ENCODE measurements around the gene PRDM12.

The PRDM12 gene

DNA sequence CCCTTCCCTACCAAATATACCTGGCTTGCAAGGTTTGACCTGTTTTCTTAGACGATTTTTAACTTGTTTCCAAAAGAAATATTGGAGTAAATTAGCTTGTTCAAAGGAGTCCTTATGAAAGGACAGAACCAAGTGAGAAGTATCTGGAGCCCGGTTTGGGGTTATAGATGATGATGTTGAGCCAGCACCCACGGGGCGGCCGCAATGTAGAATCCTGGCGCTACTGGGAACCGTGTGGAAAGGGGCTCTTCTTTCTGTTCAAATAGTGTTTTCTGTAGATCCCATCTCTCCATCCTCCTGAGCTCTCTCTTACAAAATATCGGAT, 28.7 kb downstream of the PRDM12 start:
- Histone ChIP-seq H3K9me3 (ENCODE audit: control insufficient read depth, low read length) (no peaks in the 10 kb centered on the region), H3K36me3 (ENCODE audit: control insufficient read depth, insufficient read depth, low read length) (no peaks in the 10 kb centered on the region), H3K4me3 (ENCODE audit: low read depth, low read length) (peak overlapping the region; percentile 76), H3K27ac (no peak overlapping the region), H3K4me1 (no peaks in the 10 kb centered on the region), H3K27me3 (ENCODE audit: control insufficient read depth, insufficient read depth, low read length) (no peaks in the 10 kb centered on the region), H2AFZ (peak overlapping the region; percentile 84), H3K9ac (no peak overlapping the region), H3K79me2 (peaks cover 5% of the 10 kb centered on the region), H3K4me2 (ENCODE audit: low read length) (peak overlapping the region; percentile 76)
- TF ChIP-seq, protein P1, sequence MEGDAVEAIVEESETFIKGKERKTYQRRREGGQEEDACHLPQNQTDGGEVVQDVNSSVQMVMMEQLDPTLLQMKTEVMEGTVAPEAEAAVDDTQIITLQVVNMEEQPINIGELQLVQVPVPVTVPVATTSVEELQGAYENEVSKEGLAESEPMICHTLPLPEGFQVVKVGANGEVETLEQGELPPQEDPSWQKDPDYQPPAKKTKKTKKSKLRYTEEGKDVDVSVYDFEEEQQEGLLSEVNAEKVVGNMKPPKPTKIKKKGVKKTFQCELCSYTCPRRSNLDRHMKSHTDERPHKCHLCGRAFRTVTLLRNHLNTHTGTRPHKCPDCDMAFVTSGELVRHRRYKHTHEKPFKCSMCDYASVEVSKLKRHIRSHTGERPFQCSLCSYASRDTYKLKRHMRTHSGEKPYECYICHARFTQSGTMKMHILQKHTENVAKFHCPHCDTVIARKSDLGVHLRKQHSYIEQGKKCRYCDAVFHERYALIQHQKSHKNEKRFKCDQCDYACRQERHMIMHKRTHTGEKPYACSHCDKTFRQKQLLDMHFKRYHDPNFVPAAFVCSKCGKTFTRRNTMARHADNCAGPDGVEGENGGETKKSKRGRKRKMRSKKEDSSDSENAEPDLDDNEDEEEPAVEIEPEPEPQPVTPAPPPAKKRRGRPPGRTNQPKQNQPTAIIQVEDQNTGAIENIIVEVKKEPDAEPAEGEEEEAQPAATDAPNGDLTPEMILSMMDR (IDR thresholded peaks at IDR 0.05) = no peak

DNA sequence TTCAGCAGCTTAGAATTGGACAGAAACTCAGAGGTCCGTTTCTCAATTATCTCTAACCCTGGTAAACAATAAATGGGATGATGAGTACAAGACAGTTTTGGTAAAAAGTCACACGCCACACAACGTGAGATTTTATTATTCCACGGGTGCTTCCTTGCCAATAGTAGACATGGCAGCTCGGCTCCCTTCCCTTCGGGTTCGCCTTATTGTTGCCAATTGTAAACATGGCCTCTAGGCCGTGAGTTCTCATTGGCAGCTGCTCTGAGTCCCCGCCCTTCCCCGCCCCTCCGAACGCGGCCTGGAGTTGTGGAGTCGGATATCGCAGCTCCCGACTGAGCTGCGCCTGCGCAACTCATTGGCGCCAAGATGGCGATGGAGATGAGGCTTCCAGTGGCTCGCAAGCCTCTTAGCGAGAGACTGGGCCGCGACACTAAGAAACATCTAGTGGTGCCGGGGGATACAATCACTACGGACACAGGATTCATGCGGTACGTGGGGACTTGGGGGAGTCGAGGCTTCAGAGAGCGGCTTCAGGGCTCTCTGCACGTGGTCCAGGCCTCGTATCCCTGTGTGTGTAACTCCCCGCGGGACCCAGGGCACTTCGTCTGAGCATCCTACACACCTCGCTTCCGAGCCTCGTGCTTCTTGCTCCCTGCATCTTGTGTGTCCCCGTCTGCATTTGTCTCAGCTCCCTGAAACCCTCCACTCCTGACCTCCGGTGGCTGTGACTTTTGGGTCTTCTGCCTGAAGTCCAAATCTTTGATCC, 29.2 kb downstream of the PRDM12 start, which contains the start of gene EXOSC2:
Gene EXOSC2, plus strand, starts transcription at position 355 of the 766 bp plus-strand sequence. Its CDS starts 12 bp downstream, at position 367.
- H3K27ac ChIP-seq = no peak within 1 kb of the TSS
- no peaks in the 10 kb centered on the region for H3K27me3 ChIP-seq (ENCODE audit: control insufficient read depth, insufficient read depth, low read length)
- no peaks in the 10 kb centered on the region for H3K36me3 ChIP-seq (ENCODE audit: control insufficient read depth, insufficient read depth, low read length)
- H3K4me1 ChIP-seq = no peaks in the 10 kb centered on the region
- TF ChIP-seq, protein P1 (IDR thresholded peaks at IDR 0.05) = no peak
- peak within 1 kb of the TSS; percentile 76 for H3K4me2 ChIP-seq (ENCODE audit: low read length)
- H3K9me3 ChIP-seq (ENCODE audit: control insufficient read depth, low read length) = no peaks in the 10 kb centered on the region
- H3K79me2 ChIP-seq = peaks cover 5% of the 10 kb centered on the region
- H3K4me3 ChIP-seq (ENCODE audit: low read depth, low read length) = peak within 1 kb of the TSS; percentile 76
- peak within 1 kb of the TSS; percentile 11 for H3K9ac ChIP-seq
- H2AFZ ChIP-seq = peak within 1 kb of the TSS; percentile 84

DNA sequence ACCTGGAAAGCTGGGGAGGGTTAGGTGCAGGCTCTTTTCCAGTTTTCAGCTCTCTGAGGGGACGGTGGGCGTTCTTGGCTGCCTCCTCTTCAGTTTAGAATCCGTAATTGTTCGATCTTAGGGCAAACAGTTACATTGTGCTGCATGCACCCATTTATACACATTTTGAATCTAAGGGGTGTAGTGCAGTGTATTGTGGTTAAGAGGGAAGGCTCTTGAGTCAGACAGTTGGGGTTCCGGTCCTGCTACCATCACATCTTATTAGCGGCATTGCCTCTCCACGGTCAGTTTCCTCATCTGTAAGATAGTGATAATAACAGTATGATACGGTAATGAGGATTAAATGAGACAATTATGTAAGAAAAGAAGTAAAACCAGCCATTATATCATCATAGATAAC, 29.8 kb downstream of the PRDM12 start:
- no peaks in the 10 kb centered on the region for H3K4me1 ChIP-seq
- H3K4me2 ChIP-seq (ENCODE audit: low read length) = peak overlapping the region; percentile 74
- H3K9ac ChIP-seq = peak overlapping the region; percentile 11
- peak overlapping the region; percentile 76 for H3K4me3 ChIP-seq (ENCODE audit: low read depth, low read length)
- TF ChIP-seq, protein P1 (IDR thresholded peaks at IDR 0.05) = no peak
- no peaks in the 10 kb centered on the region for H3K9me3 ChIP-seq (ENCODE audit: control insufficient read depth, low read length)
- H3K27me3 ChIP-seq (ENCODE audit: control insufficient read depth, insufficient read depth, low read length) = no peaks in the 10 kb centered on the region
- peak overlapping the region; percentile 74 for H2AFZ ChIP-seq
- no peaks in the 10 kb centered on the region for H3K36me3 ChIP-seq (ENCODE audit: control insufficient read depth, insufficient read depth, low read length)
- peaks cover 5% of the 10 kb centered on the region for H3K79me2 ChIP-seq
- H3K27ac ChIP-seq = no peak overlapping the region

DNA sequence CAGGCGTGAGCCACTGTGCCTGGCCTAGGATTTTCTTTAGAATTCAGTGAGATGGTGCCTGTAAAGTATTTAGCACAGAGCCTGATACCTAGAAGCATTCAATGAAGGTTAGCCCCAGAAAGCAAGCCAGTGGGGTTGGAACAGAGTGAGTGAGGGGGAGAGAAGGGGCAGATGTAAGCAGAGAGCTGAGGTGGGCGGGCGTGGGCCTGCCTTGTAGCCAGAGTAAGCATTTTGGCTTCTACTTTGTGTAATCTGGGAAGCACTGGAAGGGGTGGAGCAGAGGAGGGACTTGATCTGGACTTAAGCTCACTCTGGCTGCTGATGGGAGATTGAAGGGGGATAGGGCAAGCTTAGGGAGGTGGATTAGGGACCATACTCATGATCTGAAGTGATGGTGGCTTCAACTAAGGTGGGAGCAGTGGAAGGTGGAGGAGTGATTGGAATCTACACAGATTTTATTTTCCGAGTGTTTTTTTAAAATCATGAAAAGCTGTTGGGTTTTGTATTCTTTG, 31.8 kb downstream of the PRDM12 start:
- H3K4me2 ChIP-seq (ENCODE audit: low read length) = no peak overlapping the region
- TF ChIP-seq, protein P1 (IDR thresholded peaks at IDR 0.05) = no peak
- H2AFZ ChIP-seq = no peak overlapping the region
- no peak overlapping the region for H3K4me3 ChIP-seq (ENCODE audit: low read depth, low read length)
- H3K9me3 ChIP-seq (ENCODE audit: control insufficient read depth, low read length) = no peaks in the 10 kb centered on the region
- no peak overlapping the region for H3K27ac ChIP-seq
- H3K27me3 ChIP-seq (ENCODE audit: control insufficient read depth, insufficient read depth, low read length) = no peaks in the 10 kb centered on the region
- H3K36me3 ChIP-seq (ENCODE audit: control insufficient read depth, insufficient read depth, low read length) = no peaks in the 10 kb centered on the region
- no peak overlapping the region for H3K9ac ChIP-seq
- no peaks in the 10 kb centered on the region for H3K4me1 ChIP-seq
- H3K79me2 ChIP-seq = peaks cover 5% of the 10 kb centered on the region

DNA sequence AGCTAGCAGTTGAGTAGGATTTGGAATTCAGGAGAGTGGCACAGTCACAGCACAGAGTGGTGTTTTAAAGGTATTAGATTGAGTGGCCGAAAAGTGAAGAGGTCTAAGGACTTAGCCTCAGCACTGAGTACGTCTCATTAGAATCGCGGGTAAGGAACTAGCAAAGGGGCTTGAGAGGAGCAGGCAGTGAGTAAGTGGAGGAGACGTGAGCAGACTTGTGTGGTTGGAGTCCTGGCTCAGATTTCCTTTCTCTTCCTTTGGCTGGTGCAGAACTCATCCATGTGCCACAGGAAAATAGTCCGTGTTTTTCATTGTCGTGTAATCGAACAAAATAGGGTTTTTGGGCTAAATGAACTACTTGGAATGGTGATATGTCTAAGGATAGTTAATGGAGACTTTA, 32.6 kb downstream of the PRDM12 start:
- no peaks in the 10 kb centered on the region for H3K4me1 ChIP-seq
- TF ChIP-seq, protein P1 (IDR thresholded peaks at IDR 0.05) = no peak

More for the DNA sequence above, 32.6 kb downstream of the PRDM12 start:
- H3K4me2 ChIP-seq (ENCODE audit: low read length) = no peak overlapping the region
- H2AFZ ChIP-seq = no peak overlapping the region
- H3K79me2 ChIP-seq = peaks cover 5% of the 10 kb centered on the region
- H3K27me3 ChIP-seq (ENCODE audit: control insufficient read depth, insufficient read depth, low read length) = no peaks in the 10 kb centered on the region
- no peaks in the 10 kb centered on the region for H3K36me3 ChIP-seq (ENCODE audit: control insufficient read depth, insufficient read depth, low read length)
- no peak overlapping the region for H3K4me3 ChIP-seq (ENCODE audit: low read depth, low read length)
- H3K9me3 ChIP-seq (ENCODE audit: control insufficient read depth, low read length) = no peaks in the 10 kb centered on the region
- H3K27ac ChIP-seq = no peak overlapping the region
- H3K9ac ChIP-seq = no peak overlapping the region
